Measurements from ENCODE around the gene KIAA1671. TPM values are rescaled to one million over a fixed set of nuclear protein-coding genes. Genes with fewer than 3 reads are reported as not detected.

KIAA1671 gene
- total and polyA plus RNA-seq, 4 donors = 8.7 to 35.9 (median 19.1) TPM

DNA sequence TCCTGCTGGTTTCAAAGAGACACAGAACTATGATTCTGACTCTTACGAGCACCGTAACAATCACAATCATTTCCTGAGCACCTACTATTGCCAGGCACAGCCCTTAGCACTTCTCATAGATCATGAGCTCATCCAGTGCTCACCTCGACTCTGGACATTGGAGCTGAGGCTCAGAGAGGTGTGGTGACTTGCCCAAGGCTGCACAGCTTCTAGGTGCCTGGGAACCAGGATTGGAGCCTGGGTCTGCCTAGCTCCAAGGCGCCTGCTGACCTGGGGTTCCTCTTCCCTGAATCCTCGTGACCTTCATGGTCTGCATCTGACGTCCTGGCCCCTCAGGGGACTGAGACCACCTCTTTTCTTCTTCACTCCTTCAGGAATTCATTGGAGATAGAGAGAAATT lies 196.5 kb downstream of the KIAA1671 start:
- DNase-seq (ENCODE audit: low spot score) = no peak
- WGBS = 89% methylated on average over 6 of the region's 6 CpGs

More for the DNA sequence above, 196.5 kb downstream of the KIAA1671 start:
- H3K4me3 ChIP-seq (ENCODE audit: low read depth in 1 of 3, low read length in 3 of 3) = no peak overlapping the region
- H3K27ac ChIP-seq (ENCODE audit: low read depth in 1 of 2, low read length in 2 of 2) = no peak overlapping the region
- H3K9me3 ChIP-seq (ENCODE audit: control insufficient read depth in 4 of 4, low read length in 3 of 4) = no peaks in the 10 kb centered on the region
- peaks cover 6 to 30% (median 21%) of the 10 kb centered on the region in 4 donors for H3K4me1 ChIP-seq (ENCODE audit: control insufficient read depth in 4 of 4, insufficient read depth in 4 of 4, low read length in 3 of 4)
- no peaks in the 10 kb centered on the region for H3K36me3 ChIP-seq (ENCODE audit: control insufficient read depth in 4 of 4, insufficient read depth in 3 of 4, low read depth in 1 of 4, low read length in 3 of 4)
- H3K9ac ChIP-seq (ENCODE audit: low read depth in 1 of 2, low read length in 2 of 2) = no peak overlapping the region
- no peaks in the 10 kb centered on the region for H3K27me3 ChIP-seq (ENCODE audit: control insufficient read depth in 4 of 4, insufficient read depth in 4 of 4, low read length in 3 of 4)
- TF ChIP-seq FOXA1 (IDR thresholded peaks at IDR 0.05) (no peak), HNF4G (IDR thresholded peaks at IDR 0.05) (no peak), YY1 (IDR thresholded peaks at IDR 0.05) (no peak), MAX (IDR thresholded peaks at IDR 0.05) (no peak), CTCF (IDR thresholded peaks at IDR 0.05; ENCODE audit: low read depth, low read length, missing input control) (no peak), RXRA (IDR thresholded peaks at IDR 0.05) (no peak), HNF4A (conservative IDR thresholded peaks at IDR 0.05) (no peak), SP1 (IDR thresholded peaks at IDR 0.05) (no peak), RAD21 (IDR thresholded peaks at IDR 0.05) (no peak), EGR1 (IDR thresholded peaks at IDR 0.05; ENCODE audit: low read depth in 2 of 2) (no peak), JUND (IDR thresholded peaks at IDR 0.05) (no peak), TAF1 (conservative IDR thresholded peaks at IDR 0.05) (no peak), REST (IDR thresholded peaks at IDR 0.05) (no peak), ATF3 (IDR thresholded peaks at IDR 0.05) (no peak), GABPA (IDR thresholded peaks at IDR 0.05 in 1 of 2, conservative IDR thresholded peaks at IDR 0.05 in 1 of 2) (no peak)
- TF ChIP-seq, protein P1, sequence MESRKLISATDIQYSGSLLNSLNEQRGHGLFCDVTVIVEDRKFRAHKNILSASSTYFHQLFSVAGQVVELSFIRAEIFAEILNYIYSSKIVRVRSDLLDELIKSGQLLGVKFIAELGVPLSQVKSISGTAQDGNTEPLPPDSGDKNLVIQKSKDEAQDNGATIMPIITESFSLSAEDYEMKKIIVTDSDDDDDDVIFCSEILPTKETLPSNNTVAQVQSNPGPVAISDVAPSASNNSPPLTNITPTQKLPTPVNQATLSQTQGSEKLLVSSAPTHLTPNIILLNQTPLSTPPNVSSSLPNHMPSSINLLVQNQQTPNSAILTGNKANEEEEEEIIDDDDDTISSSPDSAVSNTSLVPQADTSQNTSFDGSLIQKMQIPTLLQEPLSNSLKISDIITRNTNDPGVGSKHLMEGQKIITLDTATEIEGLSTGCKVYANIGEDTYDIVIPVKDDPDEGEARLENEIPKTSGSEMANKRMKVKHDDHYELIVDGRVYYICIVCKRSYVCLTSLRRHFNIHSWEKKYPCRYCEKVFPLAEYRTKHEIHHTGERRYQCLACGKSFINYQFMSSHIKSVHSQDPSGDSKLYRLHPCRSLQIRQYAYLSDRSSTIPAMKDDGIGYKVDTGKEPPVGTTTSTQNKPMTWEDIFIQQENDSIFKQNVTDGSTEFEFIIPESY (IDR thresholded peaks at IDR 0.05) = no peak

All from liver (tissue), 9 donors.